Measurements from ENCODE around the gene B9D1.

The B9D1 gene

DNA sequence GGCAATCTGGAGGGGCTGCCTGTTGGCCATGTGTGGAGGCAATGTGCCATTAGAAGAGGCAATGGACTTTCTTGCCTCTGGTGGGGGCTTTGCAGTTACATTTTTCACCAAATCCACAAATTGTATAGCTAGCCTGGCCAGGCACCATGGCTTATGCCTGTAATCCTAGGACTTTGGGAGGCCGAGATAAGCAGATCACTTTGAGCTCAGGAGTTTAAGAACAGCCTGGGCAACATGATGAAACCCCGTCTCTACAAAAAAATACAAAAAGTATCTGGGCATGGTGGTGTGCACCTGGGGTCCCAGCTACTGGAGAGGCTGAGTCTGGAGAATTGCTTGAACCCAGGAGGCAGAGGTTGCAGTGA lies 45.8 kb upstream of the B9D1 start:
- no peak overlapping the region for H3K4me3 ChIP-seq (ENCODE audit: control insufficient read depth, low read depth, low read length)
- DNase-seq (ENCODE audit: low read depth) = no peak
- TF ChIP-seq CTCF (conservative IDR thresholded peaks at IDR 0.05; ENCODE audit: control insufficient read depth, insufficient read depth, low read depth, low read length) = no peak

DNA sequence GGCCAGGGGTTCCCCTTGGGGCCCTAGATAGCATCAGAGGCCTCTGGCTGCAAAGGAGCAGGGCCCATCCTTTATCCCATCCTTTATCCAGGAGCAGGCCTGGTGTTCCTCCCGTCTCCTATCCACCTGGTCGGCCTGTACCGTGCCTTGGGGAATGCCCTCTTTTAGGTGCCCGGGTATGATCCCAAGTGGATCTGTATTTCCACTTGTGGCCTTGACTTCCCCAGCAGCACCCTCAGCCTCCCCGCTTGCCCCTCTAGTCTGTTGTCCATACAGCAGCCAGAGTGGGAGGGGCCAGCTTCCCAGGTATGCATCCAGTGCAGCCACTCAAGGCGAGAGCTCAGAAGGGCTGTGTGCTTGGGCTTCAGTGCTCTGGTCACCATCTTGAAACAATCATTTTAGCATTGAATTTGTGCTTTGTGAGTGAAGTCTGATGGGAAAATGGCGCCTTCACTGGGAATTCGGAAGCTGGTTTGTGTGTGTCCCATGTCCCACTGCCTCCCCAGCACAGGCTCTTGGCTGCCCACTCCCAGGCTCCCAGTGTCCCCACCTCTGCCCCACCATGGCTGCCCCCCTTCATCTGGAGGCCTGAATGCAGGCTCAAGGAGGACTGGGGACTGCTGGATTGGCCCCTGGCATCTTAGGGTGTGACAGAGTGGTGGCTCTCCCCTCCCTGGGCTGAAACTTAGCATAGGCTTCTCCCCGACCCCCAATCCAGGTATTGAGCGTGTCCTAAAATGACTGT lies 45.2 kb upstream of the B9D1 start:
- no peak for DNase-seq (ENCODE audit: low read depth)
- TF ChIP-seq CTCF (conservative IDR thresholded peaks at IDR 0.05; ENCODE audit: control insufficient read depth, insufficient read depth, low read depth, low read length) = no peak
- no peak overlapping the region for H3K4me3 ChIP-seq (ENCODE audit: control insufficient read depth, low read depth, low read length)

DNA sequence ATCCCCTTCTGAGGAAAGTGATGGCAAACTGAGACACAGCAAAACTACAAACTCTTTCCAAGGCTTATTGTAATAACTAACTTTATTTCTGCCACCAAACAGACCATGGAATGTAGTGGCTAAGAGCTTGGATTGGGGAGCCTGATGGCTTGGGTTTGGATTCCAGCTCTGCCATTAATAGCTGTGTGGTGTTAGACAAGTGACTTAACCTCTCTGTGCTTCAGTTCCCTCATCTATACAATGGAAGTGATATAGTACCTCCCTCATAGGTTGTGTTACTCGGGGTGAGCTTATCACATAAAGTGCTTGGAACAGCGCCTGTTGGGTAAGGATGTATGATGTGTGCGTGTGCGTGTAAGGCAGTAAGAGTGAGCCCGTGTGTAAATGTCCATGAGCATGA lies 42.6 kb upstream of the B9D1 start:
- no peak overlapping the region for H3K4me3 ChIP-seq (ENCODE audit: control insufficient read depth, low read depth, low read length)
- no peak for DNase-seq (ENCODE audit: low read depth)
- TF ChIP-seq CTCF (conservative IDR thresholded peaks at IDR 0.05; ENCODE audit: control insufficient read depth, insufficient read depth, low read depth, low read length) = no peak

DNA sequence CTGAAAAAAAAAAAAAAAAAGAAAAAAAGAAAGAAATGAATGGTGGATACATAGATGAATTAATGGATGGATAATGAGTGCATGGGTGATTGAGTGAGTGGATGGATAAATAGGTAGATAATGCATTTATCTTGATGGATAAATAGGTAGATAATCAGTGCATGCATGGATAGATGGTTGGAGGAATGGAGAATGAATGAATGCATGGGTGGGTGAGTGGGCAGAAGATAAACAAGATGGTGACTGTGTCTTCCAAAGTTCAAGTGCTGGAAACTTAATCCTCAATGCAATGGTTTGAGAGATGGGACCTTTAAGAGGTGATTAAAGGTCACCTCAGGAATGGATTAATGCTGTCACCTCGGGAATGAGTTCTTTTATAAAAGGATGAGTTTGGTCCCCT lies 41.7 kb upstream of the B9D1 start:
- H3K4me3 ChIP-seq (ENCODE audit: control insufficient read depth, low read depth, low read length) = no peak overlapping the region
- DNase-seq (ENCODE audit: low read depth) = no peak
- TF ChIP-seq CTCF (conservative IDR thresholded peaks at IDR 0.05; ENCODE audit: control insufficient read depth, insufficient read depth, low read depth, low read length) = no peak

DNA sequence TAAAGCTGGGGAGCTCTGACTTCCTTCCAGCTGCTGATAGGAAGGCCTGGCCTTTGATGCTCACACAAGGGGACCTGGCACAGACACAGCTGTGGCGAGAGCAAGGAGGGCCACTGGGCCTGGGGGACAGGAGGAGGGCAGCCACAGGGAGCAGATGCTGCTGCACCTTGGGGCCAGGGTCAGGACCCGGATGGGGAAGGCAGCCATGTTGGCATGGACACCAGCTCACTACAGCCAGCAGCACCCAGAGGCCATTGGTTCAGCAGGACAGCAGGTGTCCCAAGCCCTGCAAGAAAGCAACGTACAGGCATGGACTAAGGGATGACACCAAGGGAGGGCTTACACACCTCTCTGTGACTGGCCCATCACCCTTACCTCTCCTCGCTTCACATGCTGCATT lies 40.5 kb upstream of the B9D1 start:
- no peak overlapping the region for H3K4me3 ChIP-seq (ENCODE audit: control insufficient read depth, low read depth, low read length)
- no peak for TF ChIP-seq CTCF (conservative IDR thresholded peaks at IDR 0.05; ENCODE audit: control insufficient read depth, insufficient read depth, low read depth, low read length)
- DNase-seq (ENCODE audit: low read depth) = no peak

- no peak for TF ChIP-seq CTCF (conservative IDR thresholded peaks at IDR 0.05; ENCODE audit: control insufficient read depth, insufficient read depth, low read depth, low read length)
- DNase-seq (ENCODE audit: low read depth) = no peak
- no peak overlapping the region for H3K4me3 ChIP-seq (ENCODE audit: control insufficient read depth, low read depth, low read length)
These were observed 39.6 kb upstream of the B9D1 start for GRCh38 chr17:19402171-19402570.
